HG02981 (cell line): Measurements from ENCODE around the gene CDH23.

ENCODE experiments used
- ATAC-seq: cut with Tn5 transposase; IDR thresholded peaks from one replicate; pipeline ENCODE4 v1.9.1; 2021; ENCODE audit warnings: mild to moderate bottlenecking, moderate library complexity; ENCODE audit not compliant: unreplicated experiment

CDH23 gene

DNA sequence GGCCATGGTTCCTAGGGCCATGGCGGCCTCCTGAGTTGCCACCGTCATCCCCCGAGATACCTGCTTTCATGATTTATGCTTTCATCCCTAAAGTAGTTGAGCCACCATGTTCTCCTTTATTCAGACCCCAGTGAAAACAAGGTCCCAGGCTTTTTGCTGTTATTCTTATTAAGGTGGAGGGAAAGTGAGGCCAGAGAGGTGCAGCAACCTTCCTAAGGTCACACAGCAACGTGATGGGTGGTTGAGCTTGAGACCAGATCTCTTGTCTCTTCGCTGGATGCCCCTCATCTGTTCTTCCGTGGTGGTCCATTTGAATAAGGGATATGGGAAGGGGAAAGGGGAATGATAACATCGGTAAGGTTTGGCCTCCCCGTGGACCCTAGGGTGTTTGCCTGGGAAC lies 180.6 kb downstream of the CDH23 start:
- no peak for ATAC-seq

DNA sequence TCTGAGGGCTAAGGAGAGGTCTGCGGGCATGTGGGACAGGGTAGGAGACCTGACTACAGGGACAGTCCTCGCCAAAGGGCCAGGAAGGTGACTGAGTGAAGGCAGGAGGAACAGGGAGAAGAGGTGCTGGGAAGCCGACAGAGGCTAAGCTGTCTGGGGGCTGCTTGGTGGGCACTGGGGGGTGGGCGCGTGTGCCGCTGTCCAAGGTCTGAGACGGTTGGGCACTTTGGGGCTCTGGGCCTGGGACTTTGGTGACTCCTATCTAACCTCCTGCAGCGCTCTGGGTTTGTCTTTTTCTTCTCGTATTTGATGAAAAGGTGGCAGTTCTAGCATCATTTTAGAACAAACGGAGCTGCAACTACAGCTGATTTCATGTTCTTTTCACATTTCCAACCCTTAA lies 181.3 kb downstream of the CDH23 start:
- no peak for ATAC-seq

DNA sequence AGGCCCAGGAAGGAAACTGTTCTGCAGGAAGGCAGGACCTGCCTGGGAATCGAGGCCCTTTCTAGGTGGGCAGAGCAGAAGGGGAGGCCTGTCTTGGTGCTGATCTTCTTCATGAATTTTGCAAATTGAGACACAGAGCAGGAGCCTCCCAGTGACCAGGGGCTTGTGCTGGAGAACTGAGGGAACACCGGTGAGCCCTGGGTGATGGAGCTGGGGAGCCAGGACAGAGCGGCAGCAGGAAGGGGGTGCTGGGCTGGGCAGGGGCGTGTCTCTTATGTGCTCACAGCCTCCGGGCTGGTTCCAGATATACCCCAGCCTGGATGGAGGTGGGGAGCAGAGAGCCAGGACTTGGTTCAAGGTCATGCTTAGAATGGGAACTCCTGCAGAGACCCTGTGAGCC lies 182.9 kb downstream of the CDH23 start:
- ATAC-seq, result no peak

DNA sequence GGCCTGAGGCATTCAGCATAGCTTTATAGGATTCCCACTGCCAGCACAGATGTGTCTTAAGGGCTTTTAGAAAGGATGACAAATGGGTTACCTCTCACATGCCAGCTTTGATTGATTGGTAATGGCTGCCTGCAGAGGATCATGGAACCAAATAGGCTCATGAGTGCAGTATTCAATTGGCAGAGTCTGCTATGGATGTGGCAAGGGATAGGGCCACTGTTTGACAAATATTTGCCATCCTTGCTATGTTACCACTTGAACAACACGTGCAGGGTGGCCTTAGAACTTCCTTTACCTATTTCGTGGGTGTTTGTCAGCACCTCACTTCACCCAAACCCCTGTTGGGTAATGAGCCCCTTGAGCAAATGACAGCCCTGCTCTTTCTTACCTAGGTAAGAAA lies 183.7 kb downstream of the CDH23 start:
- ATAC-seq, result no peak

DNA sequence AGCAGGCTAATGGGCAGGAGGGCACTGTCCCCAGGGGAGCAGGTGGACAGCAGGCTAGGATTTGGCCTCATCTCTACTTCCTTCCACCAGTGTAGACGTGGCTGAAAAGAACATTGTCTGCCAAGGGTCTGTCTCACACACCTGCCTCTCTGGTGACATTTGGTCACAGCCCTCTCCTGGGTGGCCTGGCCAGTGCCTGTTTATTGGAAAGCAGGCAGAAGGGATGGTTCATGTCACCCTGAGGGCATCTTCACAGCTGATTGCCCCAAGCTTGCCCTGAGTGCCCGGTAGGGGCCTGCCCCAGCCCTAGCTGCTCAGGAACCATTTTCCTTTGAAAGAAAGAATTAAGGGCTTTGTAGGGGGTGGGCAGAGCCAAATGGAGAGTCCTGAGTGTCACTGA lies 184.2 kb downstream of the CDH23 start:
- ATAC-seq, result no peak

DNA sequence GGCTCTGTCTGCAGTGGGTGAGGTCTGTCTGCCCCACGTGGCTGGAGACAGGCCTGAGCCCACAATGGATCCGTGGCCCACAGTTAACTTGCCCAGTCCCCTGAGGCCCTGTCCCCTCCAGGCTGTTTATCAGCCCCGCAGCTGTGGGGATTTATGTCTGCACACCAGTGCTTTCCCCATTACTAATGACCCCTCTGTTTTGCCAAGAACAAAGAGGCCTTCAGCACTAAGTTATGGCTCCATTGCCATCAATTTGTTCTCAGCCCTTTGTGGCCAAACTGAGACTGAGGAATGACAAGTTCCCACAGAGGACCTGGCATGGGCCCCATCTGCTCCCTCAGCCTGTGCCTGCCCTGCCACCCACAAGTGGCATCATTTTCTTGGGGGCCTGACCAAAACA lies 184.7 kb downstream of the CDH23 start:
- ATAC-seq, result no peak

DNA sequence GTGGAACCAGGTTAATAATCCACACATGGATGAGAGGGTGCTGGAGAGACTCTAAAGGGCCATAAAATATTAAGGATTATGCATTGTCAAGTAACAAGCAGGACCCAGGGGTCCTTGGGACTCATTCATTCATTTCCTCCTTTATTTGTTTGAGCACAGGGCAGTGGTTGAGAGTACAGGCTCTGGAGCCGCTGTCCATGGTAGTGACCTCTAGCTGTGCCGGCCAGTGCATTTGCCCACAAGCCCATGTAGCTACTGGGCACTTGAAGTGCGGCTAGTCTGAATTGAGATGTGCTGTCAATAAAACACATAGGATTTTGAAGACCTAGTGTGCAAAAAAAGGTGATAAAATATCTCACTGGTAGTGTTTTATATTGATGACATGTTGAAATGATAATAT lies 185.3 kb downstream of the CDH23 start:
- no peak for ATAC-seq

DNA sequence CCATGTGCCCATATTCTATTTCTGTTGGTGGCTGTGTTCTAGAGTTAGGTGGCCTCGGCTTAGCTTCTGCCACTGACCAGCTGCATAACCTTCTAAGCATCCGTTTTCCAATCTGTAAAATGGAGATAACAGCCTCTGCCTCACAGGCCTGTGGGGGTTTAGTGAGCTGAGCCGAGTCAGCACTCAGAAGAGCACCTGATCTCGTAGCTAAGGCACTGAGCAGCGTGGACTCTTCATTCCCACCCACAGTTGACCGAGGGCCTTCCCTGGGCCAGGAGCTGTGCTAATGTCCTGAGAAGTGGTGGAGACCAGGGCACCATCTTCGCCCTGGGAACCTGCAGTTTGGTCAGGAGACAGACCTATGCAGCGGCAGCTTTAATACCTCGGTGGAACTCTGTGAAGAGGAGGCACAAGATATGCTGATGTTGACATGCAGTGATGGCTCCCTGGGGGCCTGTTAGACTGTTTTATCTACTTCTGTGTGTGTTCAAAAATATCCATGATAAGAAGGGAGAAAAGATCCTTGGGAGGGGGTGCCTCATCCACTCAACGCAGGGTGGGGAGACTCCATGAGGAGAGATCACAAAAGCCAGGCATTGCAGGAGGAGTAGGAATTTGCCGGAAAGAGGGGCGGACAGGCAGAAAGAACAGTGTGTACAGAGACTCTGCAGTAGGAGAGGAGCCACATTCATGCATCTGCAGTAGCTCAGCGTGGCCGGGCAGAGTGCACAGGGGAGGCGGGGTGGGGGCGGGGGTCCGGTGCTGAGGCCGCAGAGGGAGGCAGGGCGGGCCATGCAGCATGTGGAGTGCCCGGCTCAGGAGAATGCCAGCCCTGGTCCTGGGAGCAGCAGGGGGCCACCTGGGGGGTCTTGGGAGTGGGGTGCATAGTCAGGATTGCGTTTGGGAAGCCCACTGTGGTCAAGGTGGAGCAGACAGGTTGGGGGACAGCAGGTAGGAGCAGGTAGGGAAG lies 186.1 kb downstream of the CDH23 start:
- ATAC-seq, result no peak

DNA sequence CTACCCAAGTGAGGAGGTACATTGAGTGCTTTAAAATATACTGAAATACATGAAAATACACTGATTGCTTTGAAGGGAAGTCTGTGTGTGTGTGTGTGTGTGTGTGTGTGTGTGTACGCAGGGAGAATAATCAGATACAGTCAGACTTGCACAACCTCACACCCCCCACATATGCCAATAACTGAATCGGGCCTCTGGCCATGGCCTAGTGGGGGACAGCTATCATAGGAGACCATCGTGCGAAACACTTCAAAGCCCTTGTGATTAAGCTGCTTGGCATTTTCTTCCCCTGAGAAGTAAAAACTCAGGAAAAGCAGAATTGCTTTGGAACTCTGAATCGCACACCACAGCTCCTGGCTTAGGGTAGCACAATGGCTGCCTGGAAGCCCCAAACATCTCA lies 187.7 kb downstream of the CDH23 start:
- ATAC-seq, result no peak

DNA sequence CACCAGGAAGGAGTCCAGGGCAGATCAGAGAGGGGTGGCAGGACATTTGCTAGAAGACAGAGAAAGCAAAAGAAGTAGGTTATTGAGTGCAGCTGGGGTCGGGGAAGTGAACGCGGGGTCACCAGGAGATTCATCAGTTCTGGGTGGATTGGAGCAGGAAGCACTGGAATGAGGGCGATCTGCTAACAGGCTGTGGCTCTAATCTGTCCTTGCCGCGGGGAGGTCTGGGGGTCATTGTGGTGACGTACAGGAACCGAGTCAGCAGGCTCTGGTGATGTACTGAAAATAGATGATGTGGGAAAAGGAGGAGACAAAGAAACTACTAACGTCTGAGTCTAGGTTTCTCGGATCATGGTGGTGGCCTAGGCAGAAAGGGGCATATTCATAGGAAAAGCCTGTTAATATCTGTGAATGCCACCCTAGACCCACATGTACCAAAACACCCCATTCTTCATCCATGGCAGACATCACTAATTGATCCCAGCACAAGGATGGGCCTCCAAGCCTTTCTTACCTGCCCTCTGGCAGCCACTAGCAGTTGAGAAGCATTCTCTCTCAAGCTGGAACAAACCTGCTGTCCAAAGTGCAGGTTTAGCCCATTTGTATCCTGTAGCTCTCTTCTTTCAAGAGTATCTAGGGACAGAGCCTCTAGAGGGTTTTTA lies 188.3 kb downstream of the CDH23 start:
- no peak for ATAC-seq

DNA sequence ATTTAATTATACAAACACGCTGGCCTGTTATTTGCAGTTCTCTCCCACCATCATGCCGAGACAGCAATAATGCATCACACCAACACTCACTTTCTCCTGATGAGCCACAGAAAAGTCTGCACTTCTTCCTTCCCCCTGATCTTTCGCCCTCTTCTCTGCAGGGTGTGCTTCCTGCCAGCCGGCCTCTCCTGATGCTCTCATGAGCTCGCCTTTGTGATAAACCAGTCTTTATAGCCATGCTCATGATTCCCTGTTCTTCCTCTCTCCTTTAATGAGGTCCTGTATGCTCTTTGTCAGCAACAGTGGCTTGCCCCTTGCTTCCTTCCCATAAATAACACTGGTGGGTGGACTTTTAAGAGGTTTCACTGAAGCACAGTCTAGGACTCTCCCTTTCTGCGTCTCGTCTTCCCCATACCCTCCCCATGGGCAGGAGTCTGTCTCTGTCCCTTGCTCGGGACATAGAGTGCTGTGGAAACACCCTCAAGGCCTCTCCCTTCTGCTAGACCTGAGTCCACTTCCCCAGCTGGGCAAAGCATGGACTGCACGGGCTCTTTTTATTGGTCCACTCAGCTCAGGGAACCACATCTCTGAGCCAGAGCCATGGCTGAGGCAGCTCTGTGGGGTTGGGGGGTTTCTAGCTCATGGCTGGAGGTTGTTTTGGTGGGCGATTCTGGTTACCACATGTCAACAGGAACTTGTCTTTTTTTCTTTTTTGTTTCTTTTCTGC lies 189.0 kb downstream of the CDH23 start:
- no peak for ATAC-seq

DNA sequence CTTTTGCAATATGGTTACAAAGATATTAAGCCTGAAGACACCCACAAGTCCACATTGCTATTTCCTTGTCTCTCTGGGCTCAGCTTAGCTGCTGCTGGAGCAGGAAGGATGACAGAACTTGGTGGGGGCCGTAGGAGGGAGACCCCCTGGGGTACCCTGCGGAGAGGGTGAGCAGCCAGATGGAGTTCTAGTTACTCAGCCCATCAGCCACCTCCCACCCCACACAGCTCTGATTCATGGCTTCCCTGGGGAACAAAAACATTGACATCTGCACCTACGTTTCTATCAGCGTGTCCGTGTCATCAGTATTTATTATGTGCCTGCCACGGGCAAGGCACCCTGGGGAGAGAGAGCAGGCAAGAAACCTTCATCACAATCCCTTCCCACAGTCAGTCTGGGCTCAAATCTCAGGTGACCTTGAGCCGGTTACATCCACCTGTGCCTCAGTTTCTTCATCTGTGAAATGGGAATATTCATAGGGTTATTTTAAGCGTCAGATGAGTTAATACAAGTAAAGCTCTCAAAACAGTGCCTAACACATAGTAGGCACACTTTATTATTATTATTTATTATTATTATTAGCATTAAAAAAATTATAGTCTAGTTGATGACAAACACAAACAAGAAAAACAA lies 191.3 kb downstream of the CDH23 start:
- no peak for ATAC-seq

DNA sequence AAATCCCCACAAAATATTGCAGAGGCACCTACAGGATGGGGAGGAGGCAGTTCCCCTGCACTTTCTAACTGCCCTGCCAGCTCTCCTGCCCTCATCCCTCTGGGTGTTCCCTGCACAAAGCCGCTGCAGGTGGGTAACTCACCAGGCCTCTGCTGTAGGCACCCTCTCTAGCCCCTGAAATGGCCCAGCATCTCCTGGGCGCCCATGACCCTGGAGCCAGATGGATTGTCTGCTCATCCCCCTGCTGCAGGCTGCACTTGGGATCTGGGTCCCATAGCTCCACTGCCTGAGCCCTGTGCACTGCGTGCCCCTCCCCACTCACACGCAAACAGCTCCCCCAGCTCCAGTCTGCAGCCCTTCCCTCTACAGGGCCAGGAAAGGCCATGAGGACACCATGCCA lies 192.0 kb downstream of the CDH23 start:
- no peak for ATAC-seq

DNA sequence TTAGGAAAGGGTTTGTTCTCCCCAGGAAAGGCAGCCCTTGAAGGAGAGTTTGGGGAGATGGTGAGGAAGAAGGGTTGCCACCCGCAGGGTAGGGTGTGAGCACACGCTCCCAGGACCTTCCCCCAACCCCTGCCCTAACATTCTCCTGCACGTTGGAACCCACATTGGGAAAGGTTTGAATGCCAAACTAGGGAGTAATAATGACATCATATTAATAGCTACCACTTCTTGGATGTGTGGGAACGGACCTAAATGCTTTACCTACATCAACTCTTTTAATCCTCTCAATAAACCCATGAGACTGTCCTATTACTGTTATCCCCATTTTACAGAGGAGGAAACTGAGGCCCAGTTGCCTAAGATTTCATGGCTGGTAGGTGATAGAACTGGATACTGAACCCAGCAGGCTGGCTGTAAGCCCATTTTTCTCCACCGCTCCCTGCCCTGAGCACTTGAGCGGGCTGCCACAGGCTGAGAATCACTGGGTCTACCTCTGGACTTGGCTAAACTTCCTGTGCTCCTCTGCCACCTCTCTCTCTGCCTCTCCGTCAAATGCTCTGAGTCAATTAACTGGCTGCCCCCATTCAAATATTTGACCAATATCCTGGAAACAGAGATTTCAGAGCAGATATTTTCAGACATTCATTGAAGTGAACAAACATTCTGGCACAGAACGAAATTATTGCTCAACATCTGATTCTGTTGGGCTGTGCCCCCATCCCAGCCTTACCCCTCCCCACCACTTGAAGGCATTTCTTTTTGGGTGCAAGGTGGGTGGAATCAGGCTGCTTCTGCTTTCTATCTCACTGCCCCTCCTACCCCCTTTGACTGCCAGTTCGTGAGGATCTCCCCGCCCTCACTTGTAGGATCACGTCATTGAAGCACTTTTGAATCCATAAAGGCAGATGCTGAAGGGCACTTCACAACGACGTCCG lies 193.2 kb downstream of the CDH23 start:
- ATAC-seq, result no peak

DNA sequence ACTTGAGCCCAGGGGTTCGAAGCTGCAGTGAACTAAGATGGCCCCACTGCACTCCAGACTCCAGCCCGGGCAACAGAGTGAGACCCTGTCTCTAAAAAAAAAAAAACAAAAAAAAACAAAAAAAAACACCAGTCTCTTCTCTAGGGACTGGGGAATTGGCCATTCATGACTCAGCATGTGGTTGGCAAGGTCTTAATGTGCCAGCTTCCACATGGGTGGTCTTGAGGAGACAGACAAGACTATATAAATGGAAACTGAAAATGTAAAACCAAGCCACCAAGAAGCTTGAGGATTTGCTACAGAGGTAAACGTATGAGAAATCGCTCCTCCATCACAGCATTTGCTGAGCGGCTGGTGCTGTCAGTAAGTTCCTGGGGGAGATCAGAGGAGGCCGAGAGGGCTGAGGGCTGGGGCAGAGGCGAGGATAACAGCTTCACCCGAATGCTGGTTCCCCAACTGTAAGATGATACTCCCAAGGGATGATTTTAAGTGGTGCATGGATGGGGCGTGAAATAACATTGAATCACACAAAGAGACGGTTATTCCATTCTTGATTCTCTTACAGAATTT lies 194.1 kb downstream of the CDH23 start:
- ATAC-seq, result no peak

DNA sequence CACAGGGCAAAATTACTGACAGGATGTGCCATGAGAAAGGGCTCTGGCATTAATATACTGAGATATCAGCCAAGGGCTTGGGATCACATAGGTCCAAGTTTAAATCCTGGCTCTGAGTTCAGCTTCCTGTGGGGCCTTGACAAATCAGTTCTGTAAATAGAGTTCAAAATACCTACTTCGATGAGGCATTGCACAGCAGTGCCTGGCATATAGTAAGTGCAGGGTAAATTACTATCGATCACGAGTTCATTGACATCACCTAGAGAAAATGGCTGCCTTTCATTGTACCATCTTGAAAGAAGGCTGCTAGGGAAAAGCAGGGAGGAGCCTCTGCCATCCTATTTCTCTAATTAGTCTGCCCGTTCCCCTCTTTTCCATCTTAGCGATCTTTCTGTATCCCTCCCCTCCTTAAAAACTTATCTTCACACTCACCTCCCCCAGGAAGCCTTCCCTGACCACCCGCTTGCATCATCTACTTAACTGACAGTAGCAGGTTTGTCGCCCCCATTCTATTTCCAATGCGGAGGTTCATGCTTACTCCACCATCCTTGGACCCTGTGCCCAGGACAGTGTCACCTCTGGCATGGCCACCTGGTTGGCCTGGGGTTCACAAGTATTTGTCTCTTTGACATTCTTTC lies 198.3 kb downstream of the CDH23 start:
- no peak for ATAC-seq

DNA sequence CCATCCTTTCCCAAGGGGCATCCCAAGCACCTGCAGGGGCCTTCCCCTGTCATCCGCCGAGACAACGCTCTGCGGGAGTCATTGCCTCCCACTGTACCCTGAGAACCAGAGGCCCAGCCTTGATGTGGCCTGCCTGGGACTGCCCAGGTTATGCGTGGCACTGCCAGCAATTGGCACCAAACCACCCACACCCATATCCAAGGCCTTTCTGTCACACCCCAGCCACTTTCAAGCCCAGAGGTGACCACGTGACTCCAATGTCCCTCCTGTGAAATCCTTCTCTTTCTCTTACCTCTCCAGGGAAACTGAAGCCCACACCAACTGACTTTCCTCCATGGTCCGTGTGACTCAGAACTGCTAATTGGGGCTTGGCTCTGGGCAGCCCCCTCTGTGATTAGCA lies 198.9 kb downstream of the CDH23 start:
- no peak for ATAC-seq

DNA sequence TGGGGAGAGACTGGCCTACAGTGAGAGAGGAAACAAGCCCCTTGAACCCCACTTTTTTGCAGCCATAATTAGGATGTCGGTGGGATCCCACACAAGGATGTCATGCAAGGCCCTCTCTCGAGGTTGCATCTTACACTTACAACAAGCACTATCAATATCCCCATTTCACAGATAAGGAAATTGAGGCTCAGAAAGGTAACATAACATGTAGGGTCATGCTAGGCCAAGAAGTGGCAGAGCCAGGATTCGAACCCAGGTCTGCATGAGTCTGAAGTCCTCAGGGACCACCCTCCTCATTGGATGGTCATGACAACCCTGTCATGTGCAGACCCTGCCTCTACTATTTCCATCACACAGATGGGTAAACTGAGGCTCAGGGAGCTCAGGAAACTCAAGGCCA lies 199.4 kb downstream of the CDH23 start:
- no peak for ATAC-seq

DNA sequence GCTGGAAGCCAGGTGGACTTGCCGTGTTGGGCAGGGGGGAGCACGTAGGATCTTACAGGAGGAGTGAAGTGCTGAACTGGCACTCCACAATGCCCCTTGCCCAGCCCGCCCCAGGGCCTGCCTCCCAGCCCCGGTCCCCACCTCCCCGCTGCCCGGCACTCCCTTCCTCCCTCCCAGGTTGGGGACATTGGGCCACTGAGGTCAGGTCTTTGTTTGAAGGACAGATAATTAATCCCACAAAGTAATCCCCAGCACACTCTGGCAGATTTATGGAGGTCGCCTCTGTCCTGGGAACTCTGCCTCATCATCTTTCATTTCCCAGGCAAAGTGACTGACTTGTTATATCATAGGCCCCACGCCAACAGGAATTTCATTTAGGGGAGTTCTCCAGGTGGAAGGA lies 200.0 kb downstream of the CDH23 start:
- no peak for ATAC-seq
